HFFc6 (cell line): Measurements from ENCODE around the gene CHRNA10. TPM values are rescaled to one million over a fixed set of nuclear protein-coding genes. Genes with fewer than 3 reads are reported as not detected.
A peak's percentile ranks its signal among the peaks of the same experiment; 100 is the strongest.

Experiments used
- DNase-seq: peaks from one replicate; pipeline ENCODE4 v3.0.0-alpha.2; 2018
- H3K27ac Mint-ChIP-seq: 2 replicates; pipeline ENCODE4 v1.8.0; 2020; ENCODE audit warnings: mild to moderate bottlenecking, mixed read lengths
- H3K27me3 Mint-ChIP-seq: 2 replicates; pipeline ENCODE4 v1.8.0; 2021; ENCODE audit warnings: mild to moderate bottlenecking, moderate library complexity, mixed read lengths; ENCODE audit not compliant: insufficient read depth
- H3K36me3 Mint-ChIP-seq: 2 replicates; pipeline ENCODE4 v1.8.0; 2021; ENCODE audit warnings: low read depth, mixed read lengths
- H3K4me1 Mint-ChIP-seq: 2 replicates; pipeline ENCODE4 v1.8.0; 2020; ENCODE audit warnings: low read depth, mixed read lengths
- H3K4me3 Mint-ChIP-seq: 2 replicates; pipeline ENCODE4 v1.8.0; 2020; ENCODE audit warnings: mild to moderate bottlenecking, moderate library complexity, mixed read lengths
- H3K9me3 Mint-ChIP-seq: 2 replicates; pipeline ENCODE4 v1.8.0; 2020; ENCODE audit warnings: mild to moderate bottlenecking, mixed read lengths
- total RNA-seq, 6 experiments: library from RNA; stranded (reverse); fragmentation: NEBNext Ultra II Directional; extraction: Animal tissue kit (Norgen Biotek cat#: 25700); gene quantifications; 2 replicates in 1 of 6; 3 replicates in 5 of 6; pipeline ENCODE4 v1.2.3, GENCODE V29; 2021
- TF ChIP-seq, protein P1 (sequence below): fragments of 200-600 bp; sonication (generic); IDR thresholded peaks from 2 replicates; pipeline ENCODE4 v1.5.0; 2021; ENCODE audit warnings: antibody characterized with exemption, mild to moderate bottlenecking

The CHRNA10 gene
- total RNA-seq, 6 experiments from 2014 or later: 0.23 to 0.57 (median 0.38) TPM

DNA sequence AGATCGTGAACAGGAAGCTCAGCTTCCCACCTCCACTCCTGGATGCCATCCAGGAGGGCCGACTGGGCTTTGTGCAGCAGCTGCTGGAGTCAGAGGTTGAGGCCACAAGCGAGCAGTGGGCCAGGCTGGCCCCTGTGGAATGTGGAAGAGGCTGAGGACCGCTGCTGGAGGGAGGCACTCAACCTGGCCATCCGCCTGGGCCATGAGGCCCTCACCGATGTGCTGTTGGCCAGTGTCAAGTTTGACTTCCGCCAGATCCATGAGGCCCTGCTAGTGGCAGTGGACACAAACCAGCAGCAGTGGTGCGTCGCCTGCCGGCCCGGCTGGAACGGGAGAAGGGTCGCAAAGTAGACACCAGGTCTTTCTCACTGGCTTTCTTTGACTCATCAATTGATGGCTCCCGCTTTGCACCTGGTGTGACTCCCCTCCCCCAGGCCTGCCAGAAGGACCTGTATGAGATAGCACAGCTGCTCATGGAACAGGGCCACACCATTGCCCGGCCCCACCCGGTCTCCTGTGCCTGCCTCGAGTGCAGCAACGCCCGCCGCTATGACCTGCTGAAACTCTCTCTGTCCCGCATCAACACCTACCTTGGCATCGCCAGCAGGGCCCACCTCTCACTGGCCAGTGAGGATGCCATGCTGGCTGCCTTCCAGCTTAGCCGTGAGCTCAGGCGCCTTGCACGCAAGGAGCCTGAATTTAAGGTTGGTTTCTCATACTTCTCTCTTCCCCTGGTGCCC, 54.3 kb downstream of the CHRNA10 start:
- DNase-seq: no peak
- Mint-ChIP-seq H3K4me1 (peaks cover 24% of the 10 kb centered on the region), H3K27me3 (peaks cover 15% of the 10 kb centered on the region), H3K36me3 (no peaks in the 10 kb centered on the region), H3K9me3 (no peaks in the 10 kb centered on the region), H3K27ac (no peak overlapping the region), H3K4me3 (no peak overlapping the region)
- TF ChIP-seq, protein P1, sequence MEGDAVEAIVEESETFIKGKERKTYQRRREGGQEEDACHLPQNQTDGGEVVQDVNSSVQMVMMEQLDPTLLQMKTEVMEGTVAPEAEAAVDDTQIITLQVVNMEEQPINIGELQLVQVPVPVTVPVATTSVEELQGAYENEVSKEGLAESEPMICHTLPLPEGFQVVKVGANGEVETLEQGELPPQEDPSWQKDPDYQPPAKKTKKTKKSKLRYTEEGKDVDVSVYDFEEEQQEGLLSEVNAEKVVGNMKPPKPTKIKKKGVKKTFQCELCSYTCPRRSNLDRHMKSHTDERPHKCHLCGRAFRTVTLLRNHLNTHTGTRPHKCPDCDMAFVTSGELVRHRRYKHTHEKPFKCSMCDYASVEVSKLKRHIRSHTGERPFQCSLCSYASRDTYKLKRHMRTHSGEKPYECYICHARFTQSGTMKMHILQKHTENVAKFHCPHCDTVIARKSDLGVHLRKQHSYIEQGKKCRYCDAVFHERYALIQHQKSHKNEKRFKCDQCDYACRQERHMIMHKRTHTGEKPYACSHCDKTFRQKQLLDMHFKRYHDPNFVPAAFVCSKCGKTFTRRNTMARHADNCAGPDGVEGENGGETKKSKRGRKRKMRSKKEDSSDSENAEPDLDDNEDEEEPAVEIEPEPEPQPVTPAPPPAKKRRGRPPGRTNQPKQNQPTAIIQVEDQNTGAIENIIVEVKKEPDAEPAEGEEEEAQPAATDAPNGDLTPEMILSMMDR: no peak

DNA sequence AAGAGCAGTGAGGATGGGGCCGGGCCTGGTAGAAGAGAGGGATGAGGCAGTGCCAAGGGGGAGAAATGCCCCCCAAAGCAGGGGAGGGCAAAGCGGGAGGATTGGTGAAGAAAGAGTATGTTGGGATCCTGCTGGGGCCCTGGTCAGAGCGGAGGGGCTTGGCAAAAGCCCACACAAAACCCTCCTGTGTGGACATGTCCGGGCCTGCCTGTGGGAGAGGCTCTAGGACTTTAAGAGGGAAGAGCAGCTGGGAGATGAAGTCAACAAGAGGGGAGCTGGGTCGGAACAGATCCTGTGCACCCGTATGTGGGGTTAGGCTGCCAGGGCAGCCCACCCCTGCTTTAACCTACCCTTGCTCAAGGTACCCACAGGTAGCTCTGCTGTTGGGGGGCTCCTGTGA, 55.2 kb downstream of the CHRNA10 start:
- peaks cover 24% of the 10 kb centered on the region for H3K4me1 Mint-ChIP-seq
- H3K36me3 Mint-ChIP-seq: no peaks in the 10 kb centered on the region
- no peaks in the 10 kb centered on the region for H3K9me3 Mint-ChIP-seq
- peaks cover 9% of the 10 kb centered on the region for H3K27me3 Mint-ChIP-seq
- peak overlapping the region; percentile 60 for H3K27ac Mint-ChIP-seq
- DNase-seq: no peak
- TF ChIP-seq, protein P1: no peak
- no peak overlapping the region for H3K4me3 Mint-ChIP-seq

Other genes with a start within 250 kb of the CHRNA10 start
- not detected for gene ART5, start 29.4 kb downstream of the CHRNA10 start, total RNA-seq
- gene ART1, start 26.3 kb downstream of the CHRNA10 start, total RNA-seq: not detected
- gene NUP98, start 126.2 kb upstream of the CHRNA10 start, total RNA-seq: 10 to 100 TPM; 81.4 to 96.7 (median 85.6) TPM
- 10 to 100 TPM; 14.5 to 19.7 (median 17.1) TPM for gene PGAP2, start 137.2 kb upstream of the CHRNA10 start, total RNA-seq
- 10 to 100 TPM; 57.8 to 72.3 (median 66.4) TPM for gene RHOG, start 169.6 kb upstream of the CHRNA10 start, total RNA-seq
- 10 to 100 TPM; 27.6 to 33.1 (median 30.7) TPM for gene STIM1, start 184.3 kb upstream of the CHRNA10 start, total RNA-seq